ENCODE measurements around the gene CCDC57.

- no peak for TF ChIP-seq CTCF (IDR thresholded peaks at IDR 0.05; ENCODE audit: low read depth, low read length, missing input control)
- no peak for TF ChIP-seq YY1 (IDR thresholded peaks at IDR 0.05)
- no peak for TF ChIP-seq GABPA (IDR thresholded peaks at IDR 0.05 in 1 of 2, conservative IDR thresholded peaks at IDR 0.05 in 1 of 2)
- TF ChIP-seq RAD21 (IDR thresholded peaks at IDR 0.05) = no peak
- TF ChIP-seq TAF1 (conservative IDR thresholded peaks at IDR 0.05) = no peak
- TF ChIP-seq EGR1 (IDR thresholded peaks at IDR 0.05; ENCODE audit: low read depth in 2 of 2) = no peak
- TF ChIP-seq REST (IDR thresholded peaks at IDR 0.05) = no peak
- TF ChIP-seq SP1 (IDR thresholded peaks at IDR 0.05) = no peak
- TF ChIP-seq ZBTB33 (IDR thresholded peaks at IDR 0.05) = no peak
- TF ChIP-seq ATF3 (IDR thresholded peaks at IDR 0.05) = no peak
- TF ChIP-seq HNF4G (IDR thresholded peaks at IDR 0.05) = no peak
Measured at GRCh38 chr17:82223517-82223916, 10.9 kb upstream of the CCDC57 start.

Data from liver (tissue), 3 donors.